NB4 (cell line): Measurements from ENCODE around the gene NPC2.

Experiments
- CTCF ChIP-seq: IDR thresholded peaks from one replicate; pipeline ENCODE4 v1.5.1; 2012; ENCODE audit warnings: low read depth, low read length
- MAX ChIP-seq: IDR thresholded peaks from 2 replicates; pipeline ENCODE4 v1.6.1; 2011; ENCODE audit warnings: low read depth, low read length

- TF ChIP-seq CTCF: no peak
- TF ChIP-seq MAX: no peak
These were observed 23.5 kb upstream of the NPC2 start for GRCh38 chr14:74516451-74517160.
